Measurements from ENCODE around the gene XYLT2. TPM values are rescaled to one million over a fixed set of nuclear protein-coding genes. Genes with fewer than 3 reads are reported as not detected.

The XYLT2 gene
- total RNA-seq, 2 donors from 2014 or later, result 17.1 to 20.6 TPM

GRCh38 chr17:50407921-50408320 is 62.0 kb downstream of the XYLT2 start:
- TF ChIP-seq CTCF (IDR thresholded peaks at IDR 0.05), result no peak
- Histone ChIP-seq H3K27ac (no peak overlapping the region), H3K27me3 (no peaks in the 10 kb centered on the region)

More at GRCh38 chr17:50407921-50408320, 62.0 kb downstream of the XYLT2 start:
- Histone ChIP-seq H3K4me3 (no peak overlapping the region), H3K4me1 (no peaks in the 10 kb centered on the region), H3K9me3 (no peaks in the 10 kb centered on the region), H3K36me3 (no peaks in the 10 kb centered on the region)
- no peak for DNase-seq (ENCODE audit: low spot score)

Other genes with a start within 250 kb of the XYLT2 start
- 1 to 10 TPM in 1 of 2 donors, under 1 TPM in 1; 0.78 to 1.1 TPM for gene SAMD14, start 216.0 kb upstream of the XYLT2 start, total RNA-seq
- gene PPP1R9B, start 195.4 kb upstream of the XYLT2 start, total RNA-seq, result 10 to 100 TPM; 16.9 to 24.2 TPM
- gene SGCA, start 180.1 kb upstream of the XYLT2 start, total RNA-seq, result 100 to 1,000 TPM; 120 to 207 TPM
- gene COL1A1, start 144.5 kb upstream of the XYLT2 start, total RNA-seq, result 100 to 1,000 TPM in 1 of 2 donors, 10 to 100 TPM in 1; 19.8 to 180 TPM
- not detected for gene TMEM92, start 71.7 kb upstream of the XYLT2 start, total RNA-seq
- 10 to 100 TPM; 87.1 to 91.0 TPM for gene MRPL27, start 27.1 kb downstream of the XYLT2 start, total RNA-seq
- under 1 TPM in 1 of 2 donors, not detected in 1; 0.33 TPM for gene EME1, start 27.1 kb downstream of the XYLT2 start, total RNA-seq
- 10 to 100 TPM; 31.7 to 50.6 TPM for gene LRRC59, start 51.4 kb downstream of the XYLT2 start, total RNA-seq
- gene ACSF2, start 80.1 kb downstream of the XYLT2 start, total RNA-seq, result 10 to 100 TPM; 22.2 to 42.6 TPM
- gene CHAD, start 122.8 kb downstream of the XYLT2 start, total RNA-seq, result under 1 TPM in 1 of 2 donors, not detected in 1; 0.70 TPM
- 10 to 100 TPM; 19.1 to 19.3 TPM for gene RSAD1, start 132.7 kb downstream of the XYLT2 start, total RNA-seq
- gene MYCBPAP, start 162.3 kb downstream of the XYLT2 start, total RNA-seq, result under 1 TPM; 0.16 to 0.19 TPM
- gene EPN3, start 186.6 kb downstream of the XYLT2 start, total RNA-seq, result 10 to 100 TPM in 1 of 2 donors, 1 to 10 TPM in 1; 4.5 to 13.3 TPM
- gene SPATA20, start 201.0 kb downstream of the XYLT2 start, total RNA-seq, result 10 to 100 TPM; 42.8 to 59.3 TPM
- gene CACNA1G, start 214.6 kb downstream of the XYLT2 start, total RNA-seq, result 1 to 10 TPM; 4.3 to 6.2 TPM